ENCODE measurements around the gene ACADVL. TPM values are rescaled to one million over a fixed set of nuclear protein-coding genes. Genes with fewer than 3 reads are reported as not detected.

The ACADVL gene
- total RNA-seq, 1 donor, result 163 TPM

DNA sequence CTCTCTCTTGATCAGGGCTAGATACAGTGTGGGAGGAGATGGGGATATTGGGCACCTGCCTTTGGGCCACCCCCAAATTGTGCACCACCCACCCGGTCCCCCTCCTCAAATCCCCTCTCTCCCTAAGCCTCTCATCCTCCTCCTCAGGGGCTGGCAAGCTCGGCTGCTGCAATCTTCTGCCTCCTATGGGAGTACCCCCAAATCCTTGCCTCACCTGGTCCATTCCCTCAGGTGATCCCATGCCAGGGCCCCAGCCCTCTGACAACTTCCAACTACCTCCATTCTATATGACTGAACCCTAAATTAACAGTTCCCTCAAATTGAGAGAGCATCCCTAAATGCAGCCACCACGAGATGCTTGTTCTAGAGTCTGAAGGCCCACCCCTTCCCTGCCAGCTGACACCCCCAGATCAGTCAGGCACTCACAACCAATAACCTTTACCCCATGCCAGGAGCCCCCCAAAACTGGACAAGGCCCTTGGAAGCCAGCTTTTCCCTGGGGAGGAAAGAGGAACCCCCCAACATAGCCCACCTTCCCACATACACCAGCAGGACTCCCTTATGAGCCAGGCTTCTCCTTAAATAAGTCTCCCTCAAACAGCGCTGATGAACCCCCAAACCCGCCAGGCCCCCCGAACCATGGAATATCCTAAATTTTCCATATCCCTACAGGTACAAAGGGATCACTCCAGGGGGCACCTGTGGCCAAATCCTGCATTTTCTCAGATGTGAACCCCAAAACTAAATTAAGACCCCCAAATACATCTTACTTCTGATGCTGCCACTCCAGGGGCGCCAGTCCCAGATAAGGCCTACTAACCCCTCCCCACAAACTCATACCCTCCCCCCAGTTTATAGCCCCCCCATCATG is 3.3 kb upstream of the ACADVL start:
- no peak for DNase-seq (ENCODE audit: insufficient read length, low spot score, missing footprints)
- no peaks in the 10 kb centered on the region for H3K27me3 ChIP-seq (ENCODE audit: insufficient read depth, low read length)
- peaks cover 66% of the 10 kb centered on the region for H3K79me2 ChIP-seq (ENCODE audit: insufficient read depth, low read length)
- peak overlapping the region; percentile 81 for H3K4me3 ChIP-seq (ENCODE audit: insufficient read depth, low read length)
- peak overlapping the region; percentile 83 for H3K4me2 ChIP-seq (ENCODE audit: insufficient read depth, low read length)
- TF ChIP-seq, protein P1, sequence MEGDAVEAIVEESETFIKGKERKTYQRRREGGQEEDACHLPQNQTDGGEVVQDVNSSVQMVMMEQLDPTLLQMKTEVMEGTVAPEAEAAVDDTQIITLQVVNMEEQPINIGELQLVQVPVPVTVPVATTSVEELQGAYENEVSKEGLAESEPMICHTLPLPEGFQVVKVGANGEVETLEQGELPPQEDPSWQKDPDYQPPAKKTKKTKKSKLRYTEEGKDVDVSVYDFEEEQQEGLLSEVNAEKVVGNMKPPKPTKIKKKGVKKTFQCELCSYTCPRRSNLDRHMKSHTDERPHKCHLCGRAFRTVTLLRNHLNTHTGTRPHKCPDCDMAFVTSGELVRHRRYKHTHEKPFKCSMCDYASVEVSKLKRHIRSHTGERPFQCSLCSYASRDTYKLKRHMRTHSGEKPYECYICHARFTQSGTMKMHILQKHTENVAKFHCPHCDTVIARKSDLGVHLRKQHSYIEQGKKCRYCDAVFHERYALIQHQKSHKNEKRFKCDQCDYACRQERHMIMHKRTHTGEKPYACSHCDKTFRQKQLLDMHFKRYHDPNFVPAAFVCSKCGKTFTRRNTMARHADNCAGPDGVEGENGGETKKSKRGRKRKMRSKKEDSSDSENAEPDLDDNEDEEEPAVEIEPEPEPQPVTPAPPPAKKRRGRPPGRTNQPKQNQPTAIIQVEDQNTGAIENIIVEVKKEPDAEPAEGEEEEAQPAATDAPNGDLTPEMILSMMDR (IDR thresholded peaks at IDR 0.05; ENCODE audit: extremely low read depth, low read depth, low read length), result no peak
- H3K9me3 ChIP-seq (ENCODE audit: low read depth, low read length), result no peaks in the 10 kb centered on the region
- no peak overlapping the region for H2AFZ ChIP-seq (ENCODE audit: low read length)
- peaks cover 55% of the 10 kb centered on the region for H3K4me1 ChIP-seq (ENCODE audit: insufficient read depth, low read length)
- peaks cover 9% of the 10 kb centered on the region for H3K36me3 ChIP-seq (ENCODE audit: insufficient read depth, low read length)
- peak overlapping the region; percentile 48 for H3K27ac ChIP-seq (ENCODE audit: low read depth, low read length)
- peaks cover 55% of the 10 kb centered on the region for H4K20me1 ChIP-seq (ENCODE audit: insufficient read depth, low read length)

DNA sequence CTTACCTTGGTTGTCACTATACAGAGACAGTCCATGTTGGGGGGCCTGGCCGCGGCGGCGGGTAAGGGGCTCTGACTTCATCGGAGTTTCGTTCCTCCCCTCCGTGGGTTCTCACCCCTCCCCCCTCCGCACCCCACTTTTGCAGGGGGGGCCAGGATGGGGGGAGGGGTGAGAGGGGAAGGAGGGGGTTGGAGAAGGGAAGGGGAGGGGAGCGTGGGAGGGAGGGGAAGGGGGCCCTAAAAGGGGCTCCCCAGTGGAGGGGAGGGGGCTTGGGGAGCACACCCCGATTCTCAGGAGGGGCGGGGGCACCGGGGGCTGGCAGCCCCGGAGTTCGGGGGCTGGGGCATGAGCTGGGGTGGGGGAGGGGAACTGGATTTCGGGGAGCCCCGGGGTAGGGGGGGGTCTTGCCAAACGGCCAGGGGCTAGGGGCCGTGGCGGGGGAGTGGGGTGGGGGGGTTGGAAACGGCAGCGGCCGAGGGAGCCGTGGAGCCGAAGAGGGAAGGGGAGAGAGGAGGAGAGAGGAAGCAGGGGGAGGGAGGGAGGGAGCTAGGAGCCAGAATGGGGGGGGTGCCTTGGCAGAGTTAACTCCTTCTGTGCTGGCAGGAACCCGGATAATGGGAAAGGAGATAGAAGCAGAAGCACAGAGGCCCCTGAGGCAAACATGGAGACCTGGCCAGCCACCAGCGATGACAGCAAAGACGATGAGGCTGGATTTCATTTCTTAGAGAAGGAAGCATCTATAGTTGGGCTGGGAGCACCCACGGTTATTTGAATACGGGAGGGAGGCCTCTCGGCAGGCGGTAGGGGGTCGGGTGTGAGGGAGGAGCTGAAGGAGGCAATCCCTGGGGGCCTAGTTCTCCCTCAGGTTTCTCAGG is 2.4 kb upstream of the ACADVL start:
- Histone ChIP-seq H2AFZ (ENCODE audit: low read length) (peak overlapping the region; percentile 88), H3K4me3 (ENCODE audit: insufficient read depth, low read length) (peak overlapping the region; percentile 81), H3K4me1 (ENCODE audit: insufficient read depth, low read length) (peaks cover 59% of the 10 kb centered on the region), H3K27ac (ENCODE audit: low read depth, low read length) (peak overlapping the region; percentile 51), H3K4me2 (ENCODE audit: insufficient read depth, low read length) (peak overlapping the region; percentile 87), H3K36me3 (ENCODE audit: insufficient read depth, low read length) (peaks cover 18% of the 10 kb centered on the region), H4K20me1 (ENCODE audit: insufficient read depth, low read length) (peaks cover 58% of the 10 kb centered on the region), H3K9me3 (ENCODE audit: low read depth, low read length) (no peaks in the 10 kb centered on the region), H3K27me3 (ENCODE audit: insufficient read depth, low read length) (no peaks in the 10 kb centered on the region), H3K79me2 (ENCODE audit: insufficient read depth, low read length) (peaks cover 67% of the 10 kb centered on the region)
- peak; percentile 98 for DNase-seq (ENCODE audit: insufficient read length, low spot score, missing footprints)
- TF ChIP-seq, protein P1 (IDR thresholded peaks at IDR 0.05; ENCODE audit: extremely low read depth, low read depth, low read length), result no peak

DNA sequence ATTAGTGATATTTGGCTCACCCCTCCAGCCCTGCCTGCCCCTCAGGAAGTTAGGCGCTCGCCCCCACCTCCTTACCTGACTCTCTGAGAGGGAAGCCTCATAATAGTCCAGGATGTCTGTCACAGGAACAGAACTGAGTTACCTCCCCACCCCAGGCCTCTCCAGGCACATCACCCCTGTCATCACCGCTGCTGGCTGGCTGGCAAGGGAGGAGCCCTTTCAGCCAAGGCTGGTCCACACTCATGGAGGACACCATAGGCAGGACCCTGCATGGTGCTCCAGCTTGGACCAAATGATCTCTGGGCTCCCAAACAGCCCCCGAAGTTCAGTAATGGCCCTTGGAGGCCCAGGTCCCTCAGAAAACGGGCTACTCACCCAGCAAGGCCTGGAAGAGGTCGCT is 1.6 kb upstream of the ACADVL start:
- Histone ChIP-seq H3K36me3 (ENCODE audit: insufficient read depth, low read length) (peaks cover 26% of the 10 kb centered on the region), H2AFZ (ENCODE audit: low read length) (peak overlapping the region; percentile 88), H3K4me3 (ENCODE audit: insufficient read depth, low read length) (peak overlapping the region; percentile 71), H3K79me2 (ENCODE audit: insufficient read depth, low read length) (peaks cover 64% of the 10 kb centered on the region), H4K20me1 (ENCODE audit: insufficient read depth, low read length) (peaks cover 61% of the 10 kb centered on the region), H3K4me2 (ENCODE audit: insufficient read depth, low read length) (peak overlapping the region; percentile 87), H3K27me3 (ENCODE audit: insufficient read depth, low read length) (no peaks in the 10 kb centered on the region), H3K9me3 (ENCODE audit: low read depth, low read length) (no peaks in the 10 kb centered on the region), H3K4me1 (ENCODE audit: insufficient read depth, low read length) (peaks cover 59% of the 10 kb centered on the region), H3K27ac (ENCODE audit: low read depth, low read length) (peak overlapping the region; percentile 51)
- TF ChIP-seq, protein P1 (IDR thresholded peaks at IDR 0.05; ENCODE audit: extremely low read depth, low read depth, low read length), result no peak
- no peak for DNase-seq (ENCODE audit: insufficient read length, low spot score, missing footprints)

All from osteoblast (primary cell).